Mucosa of rectum (tissue), 2 donors: ENCODE data around the gene NUP160.
"Not testable (repeated sequence)": the region's sequence is repeated elsewhere in the genome, so short reads cannot be mapped to it uniquely, and the experiment has no call there.

Source experiments
- H3K27ac ChIP-seq, 2 donors: one replicate each; pipeline ENCODE4 v1.7.0; 2013; ENCODE audit warnings: inconsistent platforms in 2 of 2, low read depth in 2 of 2, low read length in 2 of 2
- H3K27me3 ChIP-seq, 2 donors: one replicate each; pipeline ENCODE4 v1.7.0; 2013; ENCODE audit warnings: low read length in 2 of 2; ENCODE audit not compliant: control insufficient read depth in 2 of 2, insufficient read depth in 2 of 2
- H3K36me3 ChIP-seq, 2 donors: one replicate each; pipeline ENCODE4 v1.7.0; 2013; ENCODE audit warnings: low read length in 2 of 2; ENCODE audit not compliant: control insufficient read depth in 2 of 2, insufficient read depth in 2 of 2
- H3K4me1 ChIP-seq, 2 donors: one replicate each; pipeline ENCODE4 v1.7.0; 2013; ENCODE audit warnings: low read length in 2 of 2, mild to moderate bottlenecking in 1 of 2; ENCODE audit not compliant: control insufficient read depth in 2 of 2, insufficient read depth in 2 of 2
- H3K4me3 ChIP-seq, 2 donors: one replicate each; pipeline ENCODE4 v1.7.0; 2013; ENCODE audit warnings: low read length in 2 of 2
- H3K9ac ChIP-seq, 2 donors: one replicate each; pipeline ENCODE4 v1.7.0; 2013; ENCODE audit warnings: low read length in 2 of 2, low read depth in 1 of 2, mild to moderate bottlenecking in 1 of 2
- H3K9me3 ChIP-seq, 2 donors: one replicate each; pipeline ENCODE4 v1.7.0; 2013; ENCODE audit warnings: low read length in 2 of 2; ENCODE audit not compliant: control insufficient read depth in 2 of 2
- donor health status: healthy.
- donor health status: Normal muscosa, but diverticular disease.

NUP160 gene

DNA sequence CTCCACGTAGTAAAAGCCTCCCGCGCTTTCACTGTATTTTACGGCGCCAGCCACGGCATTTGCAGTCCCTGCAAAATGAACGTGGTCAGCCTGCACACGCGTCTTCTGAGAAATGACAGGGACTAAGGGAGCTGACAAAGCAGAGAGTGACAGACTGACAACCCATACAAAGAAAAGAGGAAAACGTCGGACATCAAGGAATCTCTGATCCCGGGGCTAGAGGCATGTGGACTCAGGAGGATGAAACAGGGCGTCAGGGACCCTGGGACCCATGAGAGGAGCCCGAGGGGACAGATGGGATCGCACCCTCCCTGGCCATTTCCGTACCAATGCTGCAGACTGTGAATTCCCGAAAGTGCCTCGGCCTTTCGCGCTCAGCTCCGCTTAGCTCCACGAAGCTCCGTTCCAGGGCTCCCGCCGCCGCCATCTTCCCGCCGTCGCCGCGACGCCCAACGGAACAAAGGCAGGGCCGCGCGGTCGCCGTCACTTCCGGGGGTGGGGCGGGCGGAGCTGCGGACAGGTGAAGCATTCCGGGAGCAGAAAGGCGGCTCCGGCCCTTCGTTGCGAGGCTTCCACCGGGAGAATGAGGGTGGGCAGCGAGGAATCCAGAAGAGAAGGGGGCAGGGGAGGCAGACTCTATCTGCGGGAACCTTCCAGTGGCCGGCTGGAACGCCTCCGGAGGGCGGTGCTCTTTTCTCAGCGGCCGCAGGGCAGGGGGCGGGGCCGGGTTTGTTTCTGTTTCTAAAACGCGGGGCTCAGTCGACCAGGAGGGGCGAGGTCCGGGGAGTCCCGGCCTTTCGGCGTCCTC, at the start of gene NUP160:
TSS of gene NUP160 (minus strand) at position 459 of the 808 bp plus-strand sequence. CDS start at position 427, 32 bp downstream.
- Histone ChIP-seq H3K9me3 (no peaks in the 10 kb centered on the region), H3K27ac (peak within 1 kb of the TSS; percentile 88 to 93), H3K27me3 (no peaks in the 10 kb centered on the region), H3K4me1 (peaks cover 9 to 14% of the 10 kb centered on the region in 2 donors), H3K9ac (peak within 1 kb of the TSS; percentile 80 to 95), H3K36me3 (peaks cover 7 to 11% of the 10 kb centered on the region in 2 donors), H3K4me3 (peak within 1 kb of the TSS; percentile 89 to 100)

- no peak overlapping the region for H3K4me3 ChIP-seq
- H3K27me3 ChIP-seq = no peaks in the 10 kb centered on the region
- H3K4me1 ChIP-seq = no peaks in the 10 kb centered on the region
- no peaks in the 10 kb centered on the region for H3K36me3 ChIP-seq
- no peaks in the 10 kb centered on the region for H3K9me3 ChIP-seq
- H3K27ac ChIP-seq = no peak overlapping the region
- no peak overlapping the region for H3K9ac ChIP-seq
Observed at GRCh38 chr11:47896199-47896598, 48.0 kb upstream of the NUP160 start.

DNA sequence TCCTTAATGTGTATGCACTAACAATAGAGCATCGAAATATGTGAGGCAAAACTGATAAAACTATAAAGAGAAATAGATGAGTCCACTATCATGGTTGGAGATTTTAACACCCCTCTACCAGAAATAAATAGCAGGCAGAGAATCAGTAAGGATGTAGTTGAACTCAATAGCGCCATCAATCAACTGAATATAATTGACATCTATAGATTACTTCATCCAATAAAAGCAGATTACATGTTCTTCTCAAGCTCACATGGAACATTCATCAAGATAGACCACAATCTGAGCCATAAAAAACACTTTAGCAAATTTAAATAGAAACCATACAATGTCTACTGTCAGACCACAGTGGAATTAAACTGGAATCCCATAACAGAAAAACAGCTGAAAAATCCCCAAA, 46.9 kb upstream of the NUP160 start:
- no peaks in the 10 kb centered on the region for H3K4me1 ChIP-seq
- no peak overlapping the region for H3K4me3 ChIP-seq
- no peaks in the 10 kb centered on the region for H3K9me3 ChIP-seq
- no peaks in the 10 kb centered on the region for H3K36me3 ChIP-seq
- no peak overlapping the region for H3K27ac ChIP-seq
- H3K27me3 ChIP-seq = no peaks in the 10 kb centered on the region
- no peak overlapping the region for H3K9ac ChIP-seq

GRCh38 chr11:47892546-47893276, 44.6 kb upstream of the NUP160 start:
- not testable (repeated sequence) for H3K36me3 ChIP-seq, H3K4me3 ChIP-seq, H3K4me1 ChIP-seq, H3K9ac ChIP-seq, H3K27me3 ChIP-seq, H3K9me3 ChIP-seq, H3K27ac ChIP-seq

GRCh38 chr11:47891886-47892285, 43.7 kb upstream of the NUP160 start:
- Histone ChIP-seq H3K9me3 (no peaks in the 10 kb centered on the region), H3K9ac (no peak overlapping the region), H3K36me3 (no peaks in the 10 kb centered on the region), H3K4me3 (no peak overlapping the region), H3K27me3 (no peaks in the 10 kb centered on the region), H3K4me1 (no peaks in the 10 kb centered on the region), H3K27ac (no peak overlapping the region)

GRCh38 chr11:47889714-47890441, 41.7 kb upstream of the NUP160 start:
- Histone ChIP-seq H3K9ac (no peak overlapping the region), H3K27me3 (no peaks in the 10 kb centered on the region), H3K4me1 (no peaks in the 10 kb centered on the region), H3K4me3 (no peak overlapping the region), H3K27ac (no peak overlapping the region), H3K36me3 (no peaks in the 10 kb centered on the region), H3K9me3 (no peaks in the 10 kb centered on the region)

GRCh38 chr11:47887910-47888569, 39.9 kb upstream of the NUP160 start:
- no peaks in the 10 kb centered on the region for H3K27me3 ChIP-seq
- no peaks in the 10 kb centered on the region for H3K4me1 ChIP-seq
- H3K4me3 ChIP-seq = no peak overlapping the region
- no peak overlapping the region for H3K9ac ChIP-seq
- H3K36me3 ChIP-seq = no peaks in the 10 kb centered on the region
- no peaks in the 10 kb centered on the region for H3K9me3 ChIP-seq
- H3K27ac ChIP-seq = no peak overlapping the region

DNA sequence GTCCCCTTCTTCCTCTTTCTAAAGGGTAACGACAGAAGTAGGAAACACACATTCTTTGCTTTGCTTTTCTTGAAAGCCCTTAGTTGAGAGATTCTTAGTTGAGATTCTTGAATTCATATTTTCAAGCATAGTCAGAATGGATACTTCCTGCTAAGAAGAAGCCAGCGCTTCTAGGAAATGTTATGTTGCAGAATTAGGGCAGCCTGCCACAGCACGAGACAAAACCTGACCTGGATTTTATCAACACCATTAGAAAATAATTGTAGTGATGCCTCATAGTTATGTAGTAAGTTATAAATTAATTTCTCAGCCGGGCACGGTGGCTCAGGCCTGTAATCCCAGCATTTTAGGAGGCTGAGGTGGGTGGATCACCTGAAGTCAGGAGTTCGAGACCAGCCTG, 37.9 kb upstream of the NUP160 start:
- H3K27ac ChIP-seq = peak overlapping the region in 1 of 2 donors; percentile 61
- H3K4me3 ChIP-seq = no peak overlapping the region
- H3K36me3 ChIP-seq = no peaks in the 10 kb centered on the region
- no peaks in the 10 kb centered on the region for H3K9me3 ChIP-seq
- no peaks in the 10 kb centered on the region for H3K27me3 ChIP-seq
- H3K9ac ChIP-seq = no peak overlapping the region
- no peaks in the 10 kb centered on the region for H3K4me1 ChIP-seq

DNA sequence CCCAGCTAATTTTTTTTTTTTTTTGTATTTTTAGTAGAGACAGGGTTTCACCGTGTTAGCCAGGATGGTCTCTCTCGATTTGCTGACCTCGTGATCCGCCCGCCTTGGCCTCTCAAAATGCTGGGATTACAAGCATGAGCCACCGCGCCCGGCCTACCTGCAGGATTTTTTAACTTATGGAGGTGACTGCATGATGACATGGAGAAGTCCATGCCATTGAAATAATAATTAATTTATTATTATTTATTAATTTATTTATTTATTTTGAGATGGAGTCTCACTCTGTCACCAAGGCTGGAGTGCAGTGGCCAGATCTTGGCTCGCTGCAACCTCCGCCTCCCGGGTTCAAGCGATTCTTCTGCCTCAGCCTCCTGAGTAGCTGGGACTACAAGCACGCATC, 34.3 kb upstream of the NUP160 start:
- H3K36me3 ChIP-seq, H3K9ac ChIP-seq: not testable (repeated sequence)

More for the DNA sequence above, 34.3 kb upstream of the NUP160 start:
- not testable (repeated sequence) for H3K27ac ChIP-seq, H3K9me3 ChIP-seq, H3K4me3 ChIP-seq, H3K4me1 ChIP-seq, H3K27me3 ChIP-seq
